Stimulated activated CD4-positive, alpha-beta T cell treated with anti-CD3 and anti-CD28 coated beads, Interleukin-15, amount 100 ng/mL, for 1 hour (primary cell): ENCODE measurements around the gene PPP1R15B.

Source experiments
- DNase-seq, 2 donors: peaks; one replicate each; pipeline ENCODE4 v3.0.0-alpha.2; 2020; ENCODE audit warnings: low read depth in 1 of 2, low spot score in 1 of 2

The PPP1R15B gene

GRCh38 chr1:204367193-204367858 lies 44.3 kb downstream of the PPP1R15B start:
- no peak for DNase-seq

- DNase-seq = no peak
Observed at GRCh38 chr1:204366759-204367158, 44.9 kb downstream of the PPP1R15B start.

GRCh38 chr1:204363335-204364114 lies 48.1 kb downstream of the PPP1R15B start:
- peak; percentile 46 to 51 for DNase-seq

- DNase-seq = no peak
Observed at GRCh38 chr1:204362984-204363334, 48.7 kb downstream of the PPP1R15B start.

- no peak for DNase-seq
Observed at GRCh38 chr1:204361781-204362180, 49.8 kb downstream of the PPP1R15B start.

- DNase-seq = no peak
Observed at GRCh38 chr1:204361341-204361771, 50.3 kb downstream of the PPP1R15B start.

GRCh38 chr1:204360314-204360713 lies 51.3 kb downstream of the PPP1R15B start:
- no peak for DNase-seq

GRCh38 chr1:204359474-204360255 lies 52.0 kb downstream of the PPP1R15B start, which contains the start of gene PLEKHA6:
Gene PLEKHA6, minus strand, starts transcription at chr1:204359929. Its CDS starts 86,202 bp downstream, at chr1:204273727.
- no peak for DNase-seq

- no peak for DNase-seq
Observed at GRCh38 chr1:204359131-204359473, 52.5 kb downstream of the PPP1R15B start.

GRCh38 chr1:204358605-204359004 lies 53.0 kb downstream of the PPP1R15B start:
- no peak for DNase-seq

GRCh38 chr1:204357551-204358490 lies 53.8 kb downstream of the PPP1R15B start:
- DNase-seq = no peak

- no peak for DNase-seq
Observed at GRCh38 chr1:204356997-204357396, 54.6 kb downstream of the PPP1R15B start.

- no peak for DNase-seq
Observed at GRCh38 chr1:204355913-204356312, 55.7 kb downstream of the PPP1R15B start.

GRCh38 chr1:204354579-204354978 lies 57.0 kb downstream of the PPP1R15B start:
- no peak for DNase-seq
